Measurements from ENCODE around the gene LAMC1. TPM values are rescaled to one million over a fixed set of nuclear protein-coding genes. Genes with fewer than 3 reads are reported as not detected.
A peak's percentile ranks its signal among the peaks of the same experiment; 100 is the strongest.

Gene LAMC1
- total RNA-seq, 4 donors from 2014 or later = 387 to 474 (median 408) TPM

- TF ChIP-seq POLR2AphosphoS5 (IDR thresholded peaks at IDR 0.05) = no peak
- no peak for TF ChIP-seq CTCF (IDR thresholded peaks at IDR 0.05)
- TF ChIP-seq EP300 (IDR thresholded peaks at IDR 0.05) = no peak
- TF ChIP-seq POLR2A (IDR thresholded peaks at IDR 0.05; ENCODE audit: low read depth) = no peak
- Histone ChIP-seq H3K36me3 (no peaks in the 10 kb centered on the region), H3K4me3 (no peak overlapping the region), H3K27ac (replicated peaks in 1 of 4) (peak overlapping the region in 3 of 4 donors; percentile 11 to 46 (median 43)), H3K4me1 (peaks cover 0 to 6% (median 3%) of the 10 kb centered on the region in 4 donors), H3K27me3 (no peaks in the 10 kb centered on the region), H3K9me3 (no peaks in the 10 kb centered on the region)
- intact Hi-C loops (cut with DNase I) = no loop called here
- DNase-seq (ENCODE audit: extremely low spot score) = no peak
- WGBS = 73% methylated on average over 3 of the region's 3 CpGs
Observed at GRCh38 chr1:183002797-183003196, 20.4 kb upstream of the LAMC1 start.

GRCh38 chr1:183003203-183003602 is 20.0 kb upstream of the LAMC1 start:
- Histone ChIP-seq H3K9me3 (no peaks in the 10 kb centered on the region), H3K27me3 (no peaks in the 10 kb centered on the region), H3K27ac (replicated peaks in 1 of 4) (peak overlapping the region in 3 of 4 donors; percentile 11 to 46 (median 43)), H3K4me1 (peaks cover 0 to 6% (median 3%) of the 10 kb centered on the region in 4 donors), H3K36me3 (no peaks in the 10 kb centered on the region), H3K4me3 (no peak overlapping the region)
- TF ChIP-seq CTCF (IDR thresholded peaks at IDR 0.05) = no peak
- no peak for TF ChIP-seq POLR2A (IDR thresholded peaks at IDR 0.05; ENCODE audit: low read depth)
- no peak for TF ChIP-seq POLR2AphosphoS5 (IDR thresholded peaks at IDR 0.05)
- no peak for TF ChIP-seq EP300 (IDR thresholded peaks at IDR 0.05)
- intact Hi-C loops (cut with DNase I) = no loop called here
- WGBS = 36% methylated on average over 4 of the region's 4 CpGs
- DNase-seq (ENCODE audit: extremely low spot score) = no peak

- 100% methylated on average over 2 of the region's 2 CpGs for WGBS
- no peak for TF ChIP-seq CTCF (IDR thresholded peaks at IDR 0.05)
- no peak for TF ChIP-seq POLR2AphosphoS5 (IDR thresholded peaks at IDR 0.05)
- TF ChIP-seq POLR2A (IDR thresholded peaks at IDR 0.05; ENCODE audit: low read depth) = no peak
- no peak for TF ChIP-seq EP300 (IDR thresholded peaks at IDR 0.05)
- H3K9me3 ChIP-seq = no peaks in the 10 kb centered on the region
- no peak for DNase-seq (ENCODE audit: extremely low spot score)
- no peaks in the 10 kb centered on the region for H3K36me3 ChIP-seq
- intact Hi-C loops (cut with DNase I) = no loop called here
- peaks cover 0 to 6% (median 3%) of the 10 kb centered on the region in 4 donors for H3K4me1 ChIP-seq
- no peaks in the 10 kb centered on the region for H3K27me3 ChIP-seq
- H3K4me3 ChIP-seq = no peak overlapping the region
- peak overlapping the region in 1 of 4 donors; percentile 35 for H3K27ac ChIP-seq (replicated peaks in 1 of 4)
Observed at GRCh38 chr1:183004141-183004540, 19.1 kb upstream of the LAMC1 start.

GRCh38 chr1:183011859-183012258 is 11.4 kb upstream of the LAMC1 start:
- TF ChIP-seq POLR2AphosphoS5 (IDR thresholded peaks at IDR 0.05) (no peak), CTCF (IDR thresholded peaks at IDR 0.05) (no peak)
- no peak overlapping the region for H3K4me3 ChIP-seq
- no peaks in the 10 kb centered on the region for H3K9me3 ChIP-seq
- no peaks in the 10 kb centered on the region for H3K27me3 ChIP-seq
- no peaks in the 10 kb centered on the region for H3K36me3 ChIP-seq
- no peak for DNase-seq (ENCODE audit: extremely low spot score)
- intact Hi-C loops (cut with DNase I) = no loop called here
- H3K27ac ChIP-seq (replicated peaks in 1 of 4) = no peak overlapping the region
- no peaks in the 10 kb centered on the region for H3K4me1 ChIP-seq
- WGBS = 71% methylated on average over 4 of the region's 4 CpGs

GRCh38 chr1:183012301-183012994 is 10.8 kb upstream of the LAMC1 start:
- H3K9me3 ChIP-seq = no peaks in the 10 kb centered on the region
- H3K27me3 ChIP-seq = no peaks in the 10 kb centered on the region
- H3K4me1 ChIP-seq = no peaks in the 10 kb centered on the region
- no peaks in the 10 kb centered on the region for H3K36me3 ChIP-seq
- 85% methylated on average over 6 of the region's 6 CpGs for WGBS
- intact Hi-C loops (cut with DNase I) = no loop called here
- H3K27ac ChIP-seq (replicated peaks in 1 of 4) = no peak overlapping the region
- no peak for TF ChIP-seq EP300 (IDR thresholded peaks at IDR 0.05)
- TF ChIP-seq CTCF (IDR thresholded peaks at IDR 0.05) = no peak
- no peak for TF ChIP-seq POLR2AphosphoS5 (IDR thresholded peaks at IDR 0.05)
- no peak for TF ChIP-seq POLR2A (IDR thresholded peaks at IDR 0.05; ENCODE audit: low read depth)
- no peak overlapping the region for H3K4me3 ChIP-seq
- no peak for DNase-seq (ENCODE audit: extremely low spot score)
